HG03439 (cell line): Measurements from ENCODE around the gene CISD1.
"Not testable (repeated sequence)": the region's sequence is repeated elsewhere in the genome, so short reads cannot be mapped to it uniquely, and the experiment has no call there.

Experiments used
- ATAC-seq: cut with Tn5 transposase; IDR thresholded peaks from one replicate; pipeline ENCODE4 v1.9.1; 2021; ENCODE audit warnings: mild to moderate bottlenecking, moderate library complexity; ENCODE audit not compliant: unreplicated experiment

Gene CISD1

GRCh38 chr10:58268946-58269781, at the start of gene CISD1:
Gene CISD1 (plus strand): TSS chr10:58269162. CDS start chr10:58269274, 112 bp downstream.
- peak; percentile 74 for ATAC-seq

GRCh38 chr10:58219875-58220274, 49.1 kb upstream of the CISD1 start:
- no peak for ATAC-seq

- ATAC-seq = no peak
Measured at GRCh38 chr10:58220769-58221451, 48.1 kb upstream of the CISD1 start.

GRCh38 chr10:58225654-58226053, 43.3 kb upstream of the CISD1 start:
- ATAC-seq = no peak

GRCh38 chr10:58229856-58230255, 39.1 kb upstream of the CISD1 start:
- ATAC-seq = not testable (repeated sequence)

- no peak for ATAC-seq
Measured at GRCh38 chr10:58237014-58237834, 31.7 kb upstream of the CISD1 start.

- ATAC-seq = no peak
Measured at GRCh38 chr10:58239561-58240169, 29.3 kb upstream of the CISD1 start.

- no peak for ATAC-seq
Measured at GRCh38 chr10:58240531-58240930, 28.4 kb upstream of the CISD1 start.

GRCh38 chr10:58241346-58241745, 27.6 kb upstream of the CISD1 start:
- no peak for ATAC-seq

- ATAC-seq = no peak
Measured at GRCh38 chr10:58243269-58243668, 25.7 kb upstream of the CISD1 start.

GRCh38 chr10:58243801-58244200, 25.2 kb upstream of the CISD1 start:
- ATAC-seq = not testable (repeated sequence)

GRCh38 chr10:58244242-58244641, 24.7 kb upstream of the CISD1 start:
- not testable (repeated sequence) for ATAC-seq

- ATAC-seq = not testable (repeated sequence)
Measured at GRCh38 chr10:58244666-58245065, 24.3 kb upstream of the CISD1 start.

- no peak for ATAC-seq
Measured at GRCh38 chr10:58253184-58253583, 15.8 kb upstream of the CISD1 start.

GRCh38 chr10:58254644-58255043, 14.3 kb upstream of the CISD1 start:
- no peak for ATAC-seq

GRCh38 chr10:58256013-58256780, 12.8 kb upstream of the CISD1 start:
- ATAC-seq = not testable (repeated sequence)

GRCh38 chr10:58258977-58259692, 9.8 kb upstream of the CISD1 start:
- ATAC-seq = no peak

- no peak for ATAC-seq
Measured at GRCh38 chr10:58260334-58260733, 8.6 kb upstream of the CISD1 start.

GRCh38 chr10:58262766-58263165, 6.2 kb upstream of the CISD1 start:
- ATAC-seq = no peak
